ENCODE results near the gene PHACTR2.
"Not testable (repeated sequence)": the region's sequence is repeated elsewhere in the genome, so short reads cannot be mapped to it uniquely, and the experiment has no call there.

- not testable (repeated sequence) for TF ChIP-seq CTCF (IDR thresholded peaks at IDR 0.05; ENCODE audit: low read length); EZH2 (optimal IDR thresholded peaks at IDR 0.05; ENCODE audit: low read depth, low read length)
Observed at GRCh38 chr6:143868808-143869207, 191.0 kb downstream of the PHACTR2 start.

All from MM.1S (cell line).